Immature natural killer cell (primary cell): ENCODE data around the gene KIF6. TPM values are rescaled to one million over a fixed set of nuclear protein-coding genes. Genes with fewer than 3 reads are reported as not detected.
"Not testable (repeated sequence)": the region's sequence is repeated elsewhere in the genome, so short reads cannot be mapped to it uniquely, and the experiment has no call there.

Source experiments
- DNase-seq, 3 donors: peaks; one replicate each; pipeline ENCODE4 v3.0.0; 2022; ENCODE audit warnings: mixed read lengths in 1 of 3
- H3K27ac Mint-ChIP-seq, 6 donors: one replicate each; pipeline ENCODE4 v1.8.0; 2020; ENCODE audit warnings: mixed read lengths in 6 of 6, mild to moderate bottlenecking in 5 of 6, inconsistent platforms in 4 of 6, moderate library complexity in 3 of 6
- H3K27me3 Mint-ChIP-seq, 3 donors: one replicate each; pipeline ENCODE4 v1.8.0; 2020 to 2021; ENCODE audit warnings: low read depth in 3 of 3, mild to moderate bottlenecking in 3 of 3, mixed read lengths in 3 of 3, moderate library complexity in 3 of 3, inconsistent platforms in 1 of 3
- H3K36me3 Mint-ChIP-seq, 3 donors: one replicate each; pipeline ENCODE4 v1.8.0; 2020; ENCODE audit warnings: mixed read lengths in 3 of 3, inconsistent platforms in 2 of 3, mild to moderate bottlenecking in 2 of 3
- H3K4me1 Mint-ChIP-seq, 2 donors: one replicate each; pipeline ENCODE4 v1.8.0; 2020; ENCODE audit warnings: inconsistent platforms in 2 of 2, mild to moderate bottlenecking in 2 of 2, mixed read lengths in 2 of 2, moderate library complexity in 1 of 2
- H3K4me3 Mint-ChIP-seq, 5 donors: one replicate each; pipeline ENCODE4 v1.8.0; 2020; ENCODE audit warnings: mild to moderate bottlenecking in 5 of 5, mixed read lengths in 5 of 5, inconsistent platforms in 3 of 5, moderate library complexity in 3 of 5
- H3K9me3 Mint-ChIP-seq, 6 donors: one replicate each; pipeline ENCODE4 v1.8.0; 2020; ENCODE audit warnings: mild to moderate bottlenecking in 6 of 6, mixed read lengths in 6 of 6, inconsistent platforms in 4 of 6, moderate library complexity in 3 of 6
- polyA plus RNA-seq, 3 donors: library from polyadenylated mRNA; unstranded; fragments of 300-500 nt; fragmentation: Illumina TruSeq; gene quantifications; one replicate each; pipeline ENCODE4 v1.2.3, GENCODE V29; 2021

KIF6 gene
- polyA plus RNA-seq, 3 donors from 2014 or later: not detected

DNA sequence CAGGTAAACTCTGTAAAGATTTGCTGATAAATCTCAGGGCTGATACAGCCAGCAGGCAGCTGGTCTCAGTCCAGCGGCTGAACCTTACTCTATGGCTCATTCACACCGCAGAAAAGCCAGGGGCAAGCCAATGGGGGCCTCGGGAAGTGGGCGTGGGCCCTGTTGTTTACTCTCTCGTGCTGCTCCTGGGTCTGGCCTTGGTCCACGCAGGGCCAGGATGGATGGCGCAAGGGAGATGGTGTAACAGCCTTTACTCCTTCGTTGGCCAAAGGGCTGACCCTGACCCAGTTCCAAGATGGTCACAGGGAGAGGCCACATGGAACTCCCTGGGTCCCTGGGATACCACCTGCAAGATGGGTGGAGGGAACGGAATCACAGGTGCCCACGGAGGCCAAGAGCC, 427.1 kb downstream of the KIF6 start:
- Mint-ChIP-seq H3K27me3 (peaks cover 0 to 7% (median 3%) of the 10 kb centered on the region in 3 donors), H3K4me1 (peaks cover 7% of the 10 kb centered on the region in 2 donors), H3K9me3 (no peaks in the 10 kb centered on the region), H3K27ac (no peak overlapping the region), H3K36me3 (no peaks in the 10 kb centered on the region), H3K4me3 (no peak overlapping the region)
- no peak for DNase-seq

DNA sequence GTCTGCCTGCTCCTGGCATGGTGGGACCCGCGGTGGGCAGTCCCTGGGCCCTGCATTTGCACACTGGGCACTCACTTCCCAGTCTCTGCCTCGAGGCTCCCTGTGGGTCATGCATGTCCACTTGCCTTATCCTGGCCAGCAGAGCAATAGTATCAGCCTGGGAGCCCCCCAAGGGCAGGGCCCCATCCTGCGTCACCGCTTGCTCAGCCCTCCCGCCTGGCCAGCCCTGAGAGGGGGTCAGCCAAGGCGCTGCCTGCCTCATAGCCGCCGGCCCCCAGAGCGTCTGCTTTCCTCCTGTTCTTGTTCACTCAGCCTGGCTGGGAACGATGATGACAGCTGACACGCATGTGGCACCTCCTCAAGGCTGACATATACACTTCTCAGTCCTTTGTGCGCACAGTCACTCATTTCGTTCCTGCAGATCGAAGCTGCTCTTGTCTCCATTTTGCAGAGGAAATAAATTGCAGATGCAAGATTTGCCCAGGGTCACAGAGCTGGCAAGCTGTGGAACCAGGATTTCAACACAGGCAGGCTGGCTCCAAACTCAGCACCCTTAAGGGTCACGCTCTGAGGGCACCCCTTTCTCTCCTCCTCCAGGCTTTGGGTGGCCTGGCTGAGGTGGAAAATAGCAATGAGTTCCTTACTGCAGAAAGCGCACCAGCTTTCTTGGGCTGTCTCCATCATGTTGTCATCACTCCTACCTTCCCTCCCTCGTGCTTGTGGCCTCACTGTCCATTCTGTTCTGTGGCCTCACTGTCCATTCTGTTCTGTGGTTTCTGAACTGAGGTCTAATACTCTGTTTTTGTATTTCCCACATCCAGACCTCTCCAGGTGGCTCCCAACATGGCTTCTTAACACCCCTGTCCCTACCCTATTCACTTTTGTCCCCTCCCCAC, 428.2 kb downstream of the KIF6 start:
- no peak for DNase-seq
- Mint-ChIP-seq H3K27me3 (peaks cover 0 to 7% (median 3%) of the 10 kb centered on the region in 3 donors), H3K4me3 (no peak overlapping the region), H3K4me1 (no peaks in the 10 kb centered on the region), H3K9me3 (no peaks in the 10 kb centered on the region), H3K27ac (no peak overlapping the region), H3K36me3 (no peaks in the 10 kb centered on the region)

DNA sequence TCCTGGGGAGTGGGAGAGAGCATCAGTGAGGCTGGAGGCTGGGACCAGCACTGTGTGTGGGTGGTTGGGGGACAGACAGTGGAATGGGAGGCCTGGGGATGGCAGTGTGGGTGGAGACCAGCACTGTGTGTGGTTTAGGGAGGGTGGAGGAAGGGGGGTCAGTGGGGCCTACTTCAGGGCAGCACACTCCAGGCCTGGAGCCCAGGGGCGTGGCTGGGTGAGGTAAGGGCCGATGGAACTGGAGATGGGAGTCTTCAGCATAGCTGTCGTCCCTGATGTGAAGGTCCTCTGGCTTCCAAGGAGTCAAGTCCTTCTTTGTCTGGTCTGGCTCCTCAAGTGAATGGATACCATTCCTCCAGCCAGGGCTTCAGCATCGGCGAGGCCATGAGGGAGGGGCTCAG, 429.6 kb downstream of the KIF6 start:
- Mint-ChIP-seq H3K27me3 (peaks cover 0 to 7% (median 5%) of the 10 kb centered on the region in 3 donors), H3K4me1 (no peaks in the 10 kb centered on the region), H3K4me3 (no peak overlapping the region), H3K36me3 (no peaks in the 10 kb centered on the region), H3K27ac (no peak overlapping the region), H3K9me3 (no peaks in the 10 kb centered on the region)
- no peak for DNase-seq

DNA sequence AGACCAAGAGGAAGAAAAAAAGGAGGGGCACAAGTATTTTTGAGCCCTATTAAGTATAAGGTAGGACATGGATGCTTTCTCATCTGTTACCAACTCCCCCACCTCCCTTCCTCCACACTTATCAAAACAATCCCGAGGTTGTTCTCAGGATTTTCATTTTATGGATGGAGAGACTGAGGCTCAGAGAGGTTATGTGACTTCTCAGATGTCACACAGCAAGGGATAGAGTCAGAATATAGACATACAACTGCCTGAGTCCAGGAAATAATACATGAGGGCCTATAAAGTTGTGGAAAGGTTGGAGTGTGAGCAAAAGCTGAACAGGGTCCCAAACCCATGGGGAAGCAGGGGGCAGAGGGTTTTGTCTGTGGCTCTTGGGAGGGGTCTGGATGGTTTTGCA, 430.3 kb downstream of the KIF6 start:
- no peaks in the 10 kb centered on the region for H3K4me1 Mint-ChIP-seq
- H3K36me3 Mint-ChIP-seq: no peaks in the 10 kb centered on the region
- no peak for DNase-seq
- H3K9me3 Mint-ChIP-seq: no peaks in the 10 kb centered on the region
- H3K27ac Mint-ChIP-seq: no peak overlapping the region
- H3K4me3 Mint-ChIP-seq: no peak overlapping the region
- H3K27me3 Mint-ChIP-seq: peaks cover 0 to 7% (median 5%) of the 10 kb centered on the region in 3 donors

DNA sequence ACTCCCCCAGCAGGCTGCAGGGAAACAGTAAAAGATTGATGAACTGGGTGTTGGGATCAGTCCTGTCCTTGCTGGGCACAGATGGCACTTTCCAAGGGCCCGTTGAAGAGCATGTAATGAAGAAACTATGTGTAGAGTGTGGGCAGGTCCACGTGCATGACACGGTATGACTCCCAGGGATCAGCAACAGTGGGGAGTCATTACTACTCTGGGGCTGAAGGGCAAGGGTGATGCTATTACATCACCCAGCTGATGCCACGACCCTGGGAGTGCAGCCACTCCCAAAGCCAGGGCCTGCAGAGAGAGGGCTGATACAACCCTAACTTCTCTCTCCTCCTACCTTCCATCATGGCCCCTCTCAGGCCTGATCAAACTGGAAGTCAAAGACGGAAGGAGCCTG, 431.1 kb downstream of the KIF6 start:
- H3K27ac Mint-ChIP-seq: no peak overlapping the region
- DNase-seq: no peak
- H3K4me3 Mint-ChIP-seq: no peak overlapping the region
- no peaks in the 10 kb centered on the region for H3K36me3 Mint-ChIP-seq
- no peaks in the 10 kb centered on the region for H3K4me1 Mint-ChIP-seq
- H3K27me3 Mint-ChIP-seq: peaks cover 0 to 11% (median 5%) of the 10 kb centered on the region in 3 donors
- no peaks in the 10 kb centered on the region for H3K9me3 Mint-ChIP-seq

DNA sequence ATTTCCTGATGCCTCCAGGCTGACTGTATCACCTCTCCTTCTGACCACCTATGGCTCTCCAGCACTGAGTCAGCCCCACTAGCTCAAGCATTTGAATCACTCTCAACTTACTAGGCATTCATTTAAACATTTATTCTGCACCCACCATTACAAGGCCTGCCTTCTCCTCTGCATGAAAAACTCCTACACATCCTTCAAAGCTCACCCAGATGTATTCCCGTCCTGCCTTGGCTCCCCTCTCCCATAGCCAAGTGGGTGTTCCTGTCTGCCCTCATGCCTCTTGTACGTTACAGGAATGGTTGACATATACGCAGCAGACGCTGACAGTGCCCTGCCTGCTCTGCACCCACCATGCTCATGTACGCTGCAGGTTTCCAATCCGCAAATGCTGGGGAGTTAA, 432.6 kb downstream of the KIF6 start:
- Mint-ChIP-seq H3K27ac (no peak overlapping the region), H3K9me3 (peaks cover 0 to 2% (median 0%) of the 10 kb centered on the region in 6 donors), H3K27me3 (peaks cover 0 to 12% (median 5%) of the 10 kb centered on the region in 3 donors)

DNA sequence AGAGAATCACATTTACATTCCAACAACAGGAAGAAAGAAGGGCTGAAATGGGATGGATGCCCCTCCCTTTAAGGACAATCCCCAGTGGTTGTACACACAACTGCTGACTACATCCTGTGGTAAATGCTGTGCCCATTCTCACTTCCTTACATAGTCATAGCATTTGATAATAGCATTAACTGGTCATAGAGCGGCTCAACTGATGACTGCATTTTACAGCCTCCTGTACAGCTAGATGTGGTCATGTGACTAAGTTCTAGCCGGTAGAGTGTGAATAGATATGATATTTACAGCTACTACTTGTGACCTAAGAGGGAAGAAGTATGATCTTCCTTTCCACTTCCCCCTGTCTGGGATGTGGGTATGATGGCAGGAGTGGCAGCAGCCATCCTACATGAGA, 435.7 kb downstream of the KIF6 start:
- Mint-ChIP-seq H3K9me3 (peaks cover 0 to 2% (median 0%) of the 10 kb centered on the region in 6 donors), H3K27ac (no peak overlapping the region), H3K36me3 (no peaks in the 10 kb centered on the region), H3K4me3 (no peak overlapping the region), H3K27me3 (peaks cover 0 to 10% (median 5%) of the 10 kb centered on the region in 3 donors), H3K4me1 (no peaks in the 10 kb centered on the region)
- DNase-seq: no peak

More for the DNA sequence above, 432.6 kb downstream of the KIF6 start:
- H3K4me3 Mint-ChIP-seq: no peak overlapping the region
- H3K4me1 Mint-ChIP-seq: no peaks in the 10 kb centered on the region
- DNase-seq: no peak
- H3K36me3 Mint-ChIP-seq: no peaks in the 10 kb centered on the region

DNA sequence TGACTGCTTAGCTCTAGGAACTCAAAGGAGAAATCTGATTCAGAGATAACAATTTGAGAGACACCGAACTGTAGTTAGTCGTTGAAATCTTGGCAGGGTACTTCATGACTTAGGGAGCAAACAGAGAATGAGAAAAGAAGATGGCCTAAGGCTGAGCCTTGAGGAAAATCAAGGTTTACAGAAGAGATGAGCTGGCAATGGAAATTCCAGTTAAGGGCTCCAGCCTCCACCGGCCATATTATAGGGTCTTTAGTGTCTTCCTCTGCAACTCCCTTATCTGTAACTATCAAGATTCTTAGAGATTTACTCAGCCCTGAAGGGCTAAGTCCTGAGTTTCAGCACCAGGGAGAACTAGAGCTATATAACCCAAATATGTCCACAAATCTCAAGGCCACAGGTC, 437.6 kb downstream of the KIF6 start:
- Mint-ChIP-seq H3K4me3 (no peak overlapping the region), H3K4me1 (no peaks in the 10 kb centered on the region), H3K9me3 (peaks cover 0 to 2% (median 0%) of the 10 kb centered on the region in 6 donors), H3K36me3 (no peaks in the 10 kb centered on the region), H3K27ac (no peak overlapping the region), H3K27me3 (peaks cover 2 to 10% (median 3%) of the 10 kb centered on the region in 3 donors)
- DNase-seq: no peak

DNA sequence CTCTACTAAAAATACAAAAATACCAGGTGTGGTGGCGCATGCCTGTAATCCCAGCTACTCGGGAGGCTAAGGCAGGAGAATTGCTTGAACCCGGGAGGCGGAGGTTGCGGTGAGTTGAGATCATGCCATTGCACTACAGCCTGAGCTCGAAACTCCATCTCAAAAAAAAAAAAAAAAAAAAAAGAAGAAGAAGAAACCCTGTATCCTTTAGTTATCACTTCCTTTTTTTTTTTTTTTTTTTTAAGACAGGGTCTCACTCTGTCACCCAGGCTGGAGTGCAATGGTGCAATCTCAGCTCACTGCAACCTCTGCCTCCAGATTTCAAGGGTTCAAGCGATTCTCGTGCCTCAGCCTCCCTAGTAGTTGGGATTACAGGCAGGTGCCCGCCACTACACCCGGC, 438.6 kb downstream of the KIF6 start:
- H3K27me3 Mint-ChIP-seq, H3K9me3 Mint-ChIP-seq, DNase-seq, H3K27ac Mint-ChIP-seq, H3K4me1 Mint-ChIP-seq, H3K36me3 Mint-ChIP-seq, H3K4me3 Mint-ChIP-seq: not testable (repeated sequence)

DNA sequence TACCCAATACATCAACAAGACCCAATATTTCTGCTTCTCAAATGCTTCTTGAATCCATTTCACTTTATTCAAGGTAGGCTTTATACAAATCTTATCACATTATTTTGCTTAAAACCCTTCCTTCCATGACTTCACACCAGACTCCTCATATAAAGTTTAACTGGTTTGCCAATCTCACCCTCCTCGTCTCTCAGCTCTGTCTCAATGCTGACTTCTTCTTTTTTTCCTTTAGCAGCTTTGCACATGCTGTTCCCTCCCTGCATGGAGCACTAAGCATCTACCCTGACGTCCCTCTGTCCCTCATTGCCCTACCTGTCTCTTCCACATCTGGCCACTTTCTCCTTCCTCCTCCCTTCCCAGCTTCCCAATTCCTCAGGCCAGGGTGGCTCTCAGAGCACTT, 442.4 kb downstream of the KIF6 start:
- no peaks in the 10 kb centered on the region for H3K36me3 Mint-ChIP-seq
- no peaks in the 10 kb centered on the region for H3K9me3 Mint-ChIP-seq
- H3K4me1 Mint-ChIP-seq: no peaks in the 10 kb centered on the region
- H3K27me3 Mint-ChIP-seq: peaks cover 2 to 5% (median 3%) of the 10 kb centered on the region in 3 donors
- no peak for DNase-seq
- no peak overlapping the region for H3K27ac Mint-ChIP-seq
- H3K4me3 Mint-ChIP-seq: no peak overlapping the region

DNA sequence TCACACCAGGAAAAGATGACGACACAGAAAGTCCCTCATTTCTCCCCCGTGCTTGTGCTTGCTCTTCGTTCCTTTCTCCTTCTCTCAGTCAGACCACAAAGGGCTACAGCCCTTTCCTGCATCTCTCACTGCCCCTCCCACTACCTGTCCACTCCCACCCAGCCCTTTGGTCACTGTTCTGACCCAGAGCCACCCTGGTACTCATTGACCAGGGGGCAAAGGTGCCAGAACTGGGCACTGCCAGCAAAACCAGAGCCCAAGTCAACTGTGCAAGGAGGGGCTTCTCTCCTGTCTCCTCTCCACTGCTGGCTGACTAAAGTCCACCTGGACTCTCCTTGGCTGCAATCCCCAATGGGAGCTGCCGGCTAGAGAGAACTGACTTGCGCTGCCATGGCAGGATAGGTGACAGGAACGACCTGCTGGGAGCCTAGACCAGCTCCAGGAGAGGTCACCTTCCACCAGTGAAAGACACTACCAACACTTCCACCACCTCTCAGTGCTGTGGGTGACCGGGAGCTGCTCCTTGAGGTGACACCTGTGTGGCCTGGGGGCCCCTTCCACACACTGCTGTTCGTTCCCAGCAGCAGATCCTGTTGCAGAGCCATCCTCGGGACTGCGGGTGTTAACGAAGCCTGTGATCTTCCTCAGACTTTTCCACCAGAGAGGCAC, 443.8 kb downstream of the KIF6 start:
- Mint-ChIP-seq H3K36me3 (no peaks in the 10 kb centered on the region), H3K4me1 (no peaks in the 10 kb centered on the region), H3K27me3 (peaks cover 2 to 5% (median 3%) of the 10 kb centered on the region in 3 donors), H3K4me3 (no peak overlapping the region), H3K9me3 (no peaks in the 10 kb centered on the region), H3K27ac (no peak overlapping the region)
- DNase-seq: no peak

DNA sequence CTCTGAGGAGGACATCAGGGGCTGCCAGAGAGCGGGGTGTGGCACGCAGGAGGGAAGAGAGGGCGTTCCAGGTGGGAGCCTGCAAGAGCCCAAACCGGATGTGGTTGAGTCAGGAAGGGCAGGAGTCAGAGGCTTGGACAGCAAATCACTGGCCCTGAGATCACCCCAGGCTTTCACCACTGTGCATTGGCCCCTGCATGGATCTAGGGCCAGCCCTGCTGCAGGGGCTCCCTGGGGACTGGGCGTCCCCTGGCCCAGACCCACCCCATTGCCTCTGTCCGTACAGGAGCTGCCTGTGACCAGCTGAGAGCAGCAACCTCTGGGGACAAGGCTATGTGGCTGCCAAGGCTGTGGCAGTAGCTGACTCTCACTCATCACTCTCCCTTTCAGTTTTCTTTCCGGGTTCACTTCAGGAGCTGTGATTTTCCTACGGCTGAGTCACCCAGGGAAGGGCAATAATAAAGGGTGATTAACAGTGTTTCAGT, 444.9 kb downstream of the KIF6 start:
- H3K9me3 Mint-ChIP-seq: no peaks in the 10 kb centered on the region
- H3K36me3 Mint-ChIP-seq: no peaks in the 10 kb centered on the region
- no peak for DNase-seq
- no peaks in the 10 kb centered on the region for H3K4me1 Mint-ChIP-seq
- peaks cover 2 to 6% (median 5%) of the 10 kb centered on the region in 3 donors for H3K27me3 Mint-ChIP-seq
- no peak overlapping the region for H3K27ac Mint-ChIP-seq
- no peak overlapping the region for H3K4me3 Mint-ChIP-seq
